ENCODE measurements around the gene TLCD1. TPM values are rescaled to one million over a fixed set of nuclear protein-coding genes. Genes with fewer than 3 reads are reported as not detected.
A peak's percentile ranks its signal among the peaks of the same experiment; 100 is the strongest.

The TLCD1 gene
- polyA plus RNA-seq, 1 donor from 2014 or later, result not detected

- Histone ChIP-seq H3K4me3 (ENCODE audit: low read length) (no peak overlapping the region), H3K27ac (ENCODE audit: low read length) (no peak overlapping the region), H3K27me3 (ENCODE audit: insufficient read depth, low read depth, low read length) (no peaks in the 10 kb centered on the region), H2AFZ (ENCODE audit: low read depth, low read length) (no peak overlapping the region), H3K9me2 (ENCODE audit: insufficient read depth, low read length) (no peaks in the 10 kb centered on the region), H4K20me1 (ENCODE audit: insufficient read depth) (peaks cover 16% of the 10 kb centered on the region), H3K79me2 (replicated peaks; ENCODE audit: insufficient read depth, low read length) (peaks cover 15% of the 10 kb centered on the region), H3K4me2 (ENCODE audit: low read length) (no peak overlapping the region), H3K36me3 (ENCODE audit: insufficient read depth, low read length) (peaks cover 21% of the 10 kb centered on the region), H3F3A (ENCODE audit: insufficient read depth, low read length, poor library complexity, severe bottlenecking) (no peaks in the 10 kb centered on the region), H3K9me3 (ENCODE audit: low read length) (no peaks in the 10 kb centered on the region), H3K9ac (ENCODE audit: low read length) (no peak overlapping the region)
- no peak for TF ChIP-seq CTCF (IDR thresholded peaks at IDR 0.05; ENCODE audit: poor library complexity, severe bottlenecking)
- TF ChIP-seq TAF1 (IDR thresholded peaks at IDR 0.05; ENCODE audit: low read depth), result no peak
- peak; percentile 35 for TF ChIP-seq POLR2AphosphoS5 (IDR thresholded peaks at IDR 0.05)
Measured at GRCh38 chr17:28751600-28752366, 25.8 kb upstream of the TLCD1 start.

GRCh38 chr17:28750178-28751047 is 24.4 kb upstream of the TLCD1 start:
- no peak overlapping the region for H2AFZ ChIP-seq (ENCODE audit: low read depth, low read length)
- H3K9me2 ChIP-seq (ENCODE audit: insufficient read depth, low read length), result no peaks in the 10 kb centered on the region
- H3K4me3 ChIP-seq (ENCODE audit: low read length), result peak overlapping the region; percentile 39
- TF ChIP-seq EZH2 (IDR thresholded peaks at IDR 0.05; ENCODE audit: borderline replicate concordance, insufficient read depth, low read length, poor library complexity, severe bottlenecking), result no peak
- TF ChIP-seq POLR2AphosphoS5 (IDR thresholded peaks at IDR 0.05), result peak; percentile 75
- peak; percentile 26 for TF ChIP-seq EP300 (conservative IDR thresholded peaks at IDR 0.05; ENCODE audit: poor library complexity, severe bottlenecking)
- peak; percentile 89 for TF ChIP-seq SMC3 (conservative IDR thresholded peaks at IDR 0.05; ENCODE audit: poor library complexity)
- TF ChIP-seq MXI1 (conservative IDR thresholded peaks at IDR 0.05; ENCODE audit: poor library complexity, severe bottlenecking), result peak; percentile 18
- TF ChIP-seq TAF1 (IDR thresholded peaks at IDR 0.05; ENCODE audit: low read depth), result no peak
- peak; percentile 100 for TF ChIP-seq CTCF (IDR thresholded peaks at IDR 0.05; ENCODE audit: poor library complexity, severe bottlenecking)
- peak; percentile 75 for TF ChIP-seq RAD21 (conservative IDR thresholded peaks at IDR 0.05)
- TF ChIP-seq REST (IDR thresholded peaks at IDR 0.05; ENCODE audit: borderline replicate concordance), result no peak
- H4K20me1 ChIP-seq (ENCODE audit: insufficient read depth), result peaks cover 28% of the 10 kb centered on the region
- peak overlapping the region; percentile 56 for H3K9ac ChIP-seq (ENCODE audit: low read length)
- H3K4me2 ChIP-seq (ENCODE audit: low read length), result no peak overlapping the region
- peaks cover 22% of the 10 kb centered on the region for H3K36me3 ChIP-seq (ENCODE audit: insufficient read depth, low read length)
- peak overlapping the region; percentile 59 for H3K27ac ChIP-seq (ENCODE audit: low read length)
- no peaks in the 10 kb centered on the region for H3K27me3 ChIP-seq (ENCODE audit: insufficient read depth, low read depth, low read length)
- peaks cover 4% of the 10 kb centered on the region for H3F3A ChIP-seq (ENCODE audit: insufficient read depth, low read length, poor library complexity, severe bottlenecking)
- H3K9me3 ChIP-seq (ENCODE audit: low read length), result no peaks in the 10 kb centered on the region
- peaks cover 28% of the 10 kb centered on the region for H3K79me2 ChIP-seq (replicated peaks; ENCODE audit: insufficient read depth, low read length)

Measured in neural cell (in vitro differentiated cells).